ENCODE data around the gene TNS1.
"Not testable (repeated sequence)": the region's sequence is repeated elsewhere in the genome, so short reads cannot be mapped to it uniquely, and the experiment has no call there.

Gene TNS1

GRCh38 chr2:217792626-217793527, 209.9 kb downstream of the TNS1 start:
- DNase-seq: no peak

- DNase-seq: no peak
These were observed 211.2 kb downstream of the TNS1 start for GRCh38 chr2:217791551-217791950.

- DNase-seq: peak; percentile 64
These were observed 212.0 kb downstream of the TNS1 start for GRCh38 chr2:217790681-217791392.

GRCh38 chr2:217790195-217790594, 212.6 kb downstream of the TNS1 start:
- DNase-seq: no peak

- no peak for DNase-seq
These were observed 213.0 kb downstream of the TNS1 start for GRCh38 chr2:217789736-217790181.

GRCh38 chr2:217789003-217789735, 213.6 kb downstream of the TNS1 start:
- peak; percentile 61 for DNase-seq

- no peak for DNase-seq
These were observed 214.2 kb downstream of the TNS1 start for GRCh38 chr2:217788669-217789002.

- no peak for DNase-seq
These were observed 215.5 kb downstream of the TNS1 start for GRCh38 chr2:217787160-217787877.

GRCh38 chr2:217786560-217786959, 216.2 kb downstream of the TNS1 start:
- not testable (repeated sequence) for DNase-seq

- peak; percentile 58 for DNase-seq
These were observed 217.2 kb downstream of the TNS1 start for GRCh38 chr2:217785544-217786045.

- DNase-seq: no peak
These were observed 217.7 kb downstream of the TNS1 start for GRCh38 chr2:217784996-217785543.

- no peak for DNase-seq
These were observed 219.6 kb downstream of the TNS1 start for GRCh38 chr2:217783243-217783642.

GRCh38 chr2:217777906-217778305, 224.9 kb downstream of the TNS1 start:
- no peak for DNase-seq

GRCh38 chr2:217776631-217777030, 226.2 kb downstream of the TNS1 start:
- no peak for DNase-seq

- DNase-seq: no peak
These were observed 226.8 kb downstream of the TNS1 start for GRCh38 chr2:217775920-217776503.

- DNase-seq: no peak
These were observed 228.6 kb downstream of the TNS1 start for GRCh38 chr2:217774232-217774631.

GRCh38 chr2:217773539-217773938, 229.3 kb downstream of the TNS1 start:
- DNase-seq: no peak

GRCh38 chr2:217766356-217766755, 236.4 kb downstream of the TNS1 start:
- no peak for DNase-seq

GRCh38 chr2:217761645-217762277, 241.0 kb downstream of the TNS1 start:
- DNase-seq: no peak

GRCh38 chr2:217759991-217760390, 242.8 kb downstream of the TNS1 start:
- DNase-seq: no peak

GRCh38 chr2:217757108-217757463, 245.7 kb downstream of the TNS1 start:
- no peak for DNase-seq
